ENCODE measurements around the gene DNASE2B.

Gene DNASE2B, protein sequence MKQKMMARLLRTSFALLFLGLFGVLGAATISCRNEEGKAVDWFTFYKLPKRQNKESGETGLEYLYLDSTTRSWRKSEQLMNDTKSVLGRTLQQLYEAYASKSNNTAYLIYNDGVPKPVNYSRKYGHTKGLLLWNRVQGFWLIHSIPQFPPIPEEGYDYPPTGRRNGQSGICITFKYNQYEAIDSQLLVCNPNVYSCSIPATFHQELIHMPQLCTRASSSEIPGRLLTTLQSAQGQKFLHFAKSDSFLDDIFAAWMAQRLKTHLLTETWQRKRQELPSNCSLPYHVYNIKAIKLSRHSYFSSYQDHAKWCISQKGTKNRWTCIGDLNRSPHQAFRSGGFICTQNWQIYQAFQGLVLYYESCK

DNA sequence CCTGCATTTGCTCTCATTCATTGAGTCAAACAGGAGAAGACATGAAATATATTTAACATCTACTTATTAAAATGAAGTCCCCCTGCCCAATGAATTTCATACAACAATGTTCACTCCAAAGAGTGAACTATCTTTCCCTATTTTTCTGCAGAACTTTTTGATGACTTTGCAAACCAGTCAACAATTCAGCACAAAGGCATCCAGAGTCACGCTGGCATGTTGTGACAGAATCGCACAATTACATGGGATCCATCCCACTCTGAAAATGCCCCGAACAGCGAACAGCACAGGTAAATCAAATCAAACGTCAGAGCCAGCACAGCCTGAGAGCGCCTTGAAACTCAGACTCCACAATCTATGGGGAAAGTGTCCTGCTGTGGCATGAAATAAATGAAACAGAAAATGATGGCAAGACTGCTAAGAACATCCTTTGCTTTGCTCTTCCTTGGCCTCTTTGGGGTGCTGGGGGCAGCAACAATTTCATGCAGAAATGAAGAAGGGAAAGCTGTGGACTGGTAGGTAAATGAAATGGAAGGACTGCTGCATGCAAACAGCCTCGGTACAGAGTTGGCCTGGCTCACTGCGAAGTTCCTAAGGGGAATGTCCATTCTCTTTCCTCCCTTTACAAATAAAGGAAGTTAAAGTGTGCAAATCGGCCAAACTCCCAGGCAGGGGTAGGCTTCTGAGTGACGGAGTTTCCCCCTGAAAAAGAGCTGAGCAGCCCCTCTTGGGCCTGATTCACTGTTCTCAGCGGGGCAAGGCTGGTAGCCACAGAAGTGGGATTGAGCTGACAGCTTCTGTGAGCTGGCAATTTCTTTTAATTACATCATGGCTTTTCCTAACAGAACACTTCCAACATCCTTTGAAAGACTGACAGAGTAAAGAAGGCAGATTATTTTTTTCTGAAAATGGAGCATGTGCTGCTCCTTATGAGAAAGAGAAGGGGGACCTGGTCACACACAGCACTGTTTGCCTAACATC, at the start of gene DNASE2B:
TSS of gene DNASE2B (plus strand) at position 310 of the 981 bp plus-strand sequence. CDS start at position 391, 81 bp downstream.
- ChIA-PET POLR2A (no interaction called here), CTCF (interaction anchor here (1.6 to 1.8 kb wide), 2 partner anchors 8 to 14 kb away, joined by 7 to 8 read pairs; no protein-coding TSS in a partner anchor)
- no peak for TF ChIP-seq CTCF (IDR thresholded peaks at IDR 0.05; ENCODE audit: control extremely low read depth, extremely low read depth, low read depth, missing control alignments)
- DNase-seq (ENCODE audit: extremely low spot score): no peak

- ChIA-PET POLR2A (no interaction called here), CTCF (interaction anchor here (1.0 kb wide), 1 partner anchor 12 kb away, joined by 4 read pairs; no protein-coding TSS in a partner anchor)
- DNase-seq (ENCODE audit: extremely low spot score): no peak
- no peak for TF ChIP-seq CTCF (IDR thresholded peaks at IDR 0.05; ENCODE audit: control extremely low read depth, extremely low read depth, low read depth, missing control alignments)
These were observed 49.5 kb upstream of the DNASE2B start for GRCh38 chr1:84348759-84349158.

GRCh38 chr1:84350104-84350503, 48.2 kb upstream of the DNASE2B start:
- CTCF ChIA-PET: interaction anchor here (0.9 to 1.0 kb wide), 2 partner anchors 11 to 45 kb away, joined by 3 to 4 read pairs; no protein-coding TSS in a partner anchor
- DNase-seq (ENCODE audit: extremely low spot score): no peak
- TF ChIP-seq CTCF (IDR thresholded peaks at IDR 0.05; ENCODE audit: control extremely low read depth, extremely low read depth, low read depth, missing control alignments): no peak
- POLR2A ChIA-PET: no interaction called here

DNA sequence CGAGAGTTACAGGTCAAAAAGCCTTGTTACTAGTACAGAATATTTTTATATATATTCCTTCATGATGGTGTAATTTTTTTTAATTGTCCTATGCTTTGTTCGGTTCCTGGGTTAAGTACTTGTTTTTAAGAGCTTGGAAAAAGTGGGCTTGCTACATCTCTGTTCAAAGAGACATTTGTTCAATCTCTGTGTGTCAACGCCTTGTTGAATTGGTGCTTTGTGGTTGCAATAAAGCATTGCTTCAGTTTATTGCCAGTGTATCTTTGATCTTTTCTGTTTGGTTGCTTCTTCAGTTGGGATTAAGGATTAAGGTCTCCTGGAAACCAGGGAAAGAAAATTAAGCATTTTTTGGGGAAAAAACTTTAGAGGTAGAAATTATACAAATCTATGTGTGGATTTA, 47.7 kb upstream of the DNASE2B start:
- ChIA-PET POLR2A (no interaction called here), CTCF (interaction anchor here (0.9 kb wide), 1 partner anchor 45 kb away, joined by 3 read pairs; no protein-coding TSS in a partner anchor)
- TF ChIP-seq CTCF (IDR thresholded peaks at IDR 0.05; ENCODE audit: control extremely low read depth, extremely low read depth, low read depth, missing control alignments): no peak
- no peak for DNase-seq (ENCODE audit: extremely low spot score)

DNA sequence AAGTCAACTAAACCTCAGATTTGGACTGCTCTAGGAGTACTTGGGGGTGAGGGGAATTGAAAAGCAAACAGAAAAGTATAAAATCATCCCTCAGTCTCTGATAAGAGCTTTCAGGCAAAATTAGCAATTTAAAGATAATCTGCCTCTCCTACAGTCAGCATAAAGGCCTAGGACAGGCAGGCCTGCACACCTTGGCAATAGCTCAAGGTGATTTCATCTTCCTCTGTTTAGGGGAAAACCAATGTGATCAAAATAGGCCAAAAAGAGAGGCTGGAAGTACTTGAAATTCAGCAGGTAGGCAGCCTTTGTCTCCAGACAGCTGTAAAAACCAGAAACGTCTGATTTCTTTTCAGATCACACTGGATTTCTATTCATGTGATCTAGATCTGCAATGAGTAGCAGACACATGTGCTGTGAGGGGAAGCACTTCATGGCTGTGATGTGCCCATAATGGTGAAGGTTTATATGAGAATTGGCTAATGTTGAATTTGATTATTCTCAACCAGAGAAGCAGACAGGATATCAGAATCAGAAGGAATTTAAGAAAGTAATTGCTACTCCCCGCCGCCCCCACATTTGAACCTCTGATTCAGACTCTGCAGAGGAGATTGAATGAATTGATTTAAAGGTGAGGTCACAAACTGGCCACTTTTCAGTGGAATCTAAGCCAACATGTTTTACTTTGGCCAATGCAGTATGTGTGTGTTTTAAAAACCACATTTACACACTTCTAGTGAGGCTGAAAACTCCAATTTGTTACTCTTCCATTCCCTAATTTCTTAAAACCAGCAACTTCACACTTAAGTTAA, 45.8 kb upstream of the DNASE2B start:
- ChIA-PET CTCF (no interaction called here), POLR2A (no interaction called here)
- no peak for DNase-seq (ENCODE audit: extremely low spot score)
- TF ChIP-seq CTCF (IDR thresholded peaks at IDR 0.05; ENCODE audit: control extremely low read depth, extremely low read depth, low read depth, missing control alignments): no peak

DNA sequence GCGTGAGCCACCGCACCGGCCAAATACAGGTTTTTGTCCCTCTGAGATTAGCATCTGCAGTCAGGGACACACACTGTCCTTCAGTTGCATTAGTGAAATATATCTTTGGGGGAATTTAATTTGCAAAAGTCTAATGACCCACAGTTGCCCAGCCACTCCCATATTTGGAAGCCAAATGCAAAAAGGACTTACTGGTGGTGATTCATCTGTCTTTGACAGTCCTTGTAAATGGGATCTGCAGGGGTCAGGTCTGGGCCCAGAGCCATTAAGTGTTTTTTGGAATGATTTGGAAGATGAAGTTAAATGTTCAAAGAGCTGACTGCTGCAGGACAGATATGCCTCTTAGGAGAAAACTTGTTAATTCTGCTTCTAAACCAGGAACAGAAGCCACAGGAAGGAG, 44.6 kb upstream of the DNASE2B start:
- no peak for DNase-seq (ENCODE audit: extremely low spot score)
- POLR2A ChIA-PET: no interaction called here
- CTCF ChIA-PET: no interaction called here
- no peak for TF ChIP-seq CTCF (IDR thresholded peaks at IDR 0.05; ENCODE audit: control extremely low read depth, extremely low read depth, low read depth, missing control alignments)

Data from GM10248 (cell line).